Medulla oblongata (tissue), 1 donor: ENCODE measurements around the gene SLC9A3.
"Not testable (repeated sequence)": the region's sequence is repeated elsewhere in the genome, so short reads cannot be mapped to it uniquely, and the experiment has no call there.

Experiments
- DNase-seq: peaks from one replicate; pipeline ENCODE4 v3.0.0-alpha.2; 2015; ENCODE audit errors: extremely low spot score

The SLC9A3 gene

DNA sequence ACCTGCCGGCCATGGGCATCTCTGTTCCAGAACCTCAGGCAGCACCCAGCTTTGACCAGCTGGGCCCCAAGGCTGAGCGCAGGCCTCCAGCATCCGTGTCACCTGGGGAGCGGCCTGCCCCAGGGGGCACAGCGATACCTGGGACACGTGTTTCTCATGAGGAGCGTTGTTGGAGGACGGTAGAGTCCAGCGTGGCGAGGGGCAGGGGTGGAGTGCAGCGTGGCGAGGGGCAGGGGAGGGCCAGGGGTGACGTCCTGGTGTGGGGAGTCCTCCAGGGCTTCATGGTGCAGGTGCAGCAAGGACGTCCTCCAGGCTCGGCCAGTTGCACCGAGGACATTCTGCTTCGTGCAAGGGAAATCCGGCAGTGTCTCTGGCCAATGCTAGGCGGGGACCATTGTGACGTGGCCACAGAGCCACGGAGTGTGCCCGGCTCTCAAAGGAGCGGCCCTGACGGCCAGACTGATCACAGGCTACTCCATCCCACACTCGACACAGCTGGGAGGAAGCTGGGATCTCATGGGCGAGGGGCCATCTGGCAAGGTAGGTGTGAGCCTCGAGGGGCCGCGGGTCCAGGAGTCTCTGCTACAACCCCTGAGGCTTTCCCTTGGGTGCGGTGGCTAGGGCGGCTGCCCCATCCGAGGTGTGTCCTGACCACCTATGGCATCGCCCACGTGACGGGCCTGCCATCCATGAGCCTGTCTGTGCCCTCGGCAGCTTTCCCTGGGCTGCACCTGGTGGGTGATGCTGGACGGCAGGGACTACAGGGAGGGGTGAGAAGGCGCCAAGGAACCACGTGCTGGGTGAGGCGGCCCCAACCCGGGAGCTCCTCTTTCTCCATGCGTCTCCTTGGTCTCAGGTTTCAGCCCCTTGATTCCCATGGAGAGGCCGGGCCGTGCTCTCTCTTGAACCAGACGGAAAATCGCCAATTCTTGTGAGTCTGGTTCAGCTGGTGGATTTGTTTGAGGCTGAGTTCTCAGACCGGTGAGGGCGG lies 33.8 kb downstream of the SLC9A3 start:
- DNase-seq: no peak

DNA sequence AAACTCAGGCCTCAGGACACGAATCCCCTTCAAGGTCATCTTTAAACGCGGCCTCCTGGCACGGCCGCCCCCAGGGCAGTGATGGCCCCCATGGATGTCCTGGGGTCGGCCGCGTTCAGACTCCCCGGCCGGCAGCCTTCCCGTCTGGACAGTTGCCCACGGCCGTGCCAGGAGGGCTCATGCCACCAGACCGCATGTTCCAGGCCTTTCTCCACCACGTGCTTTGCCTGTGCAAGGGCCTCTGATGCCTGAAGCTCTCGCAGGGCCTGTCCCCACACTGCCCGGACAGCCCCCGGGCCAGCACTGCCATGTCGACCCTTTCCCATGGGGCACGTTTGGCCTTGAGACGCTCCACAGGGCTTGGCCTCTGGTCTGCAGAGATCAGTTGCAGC lies 34.6 kb downstream of the SLC9A3 start:
- no peak for DNase-seq

DNA sequence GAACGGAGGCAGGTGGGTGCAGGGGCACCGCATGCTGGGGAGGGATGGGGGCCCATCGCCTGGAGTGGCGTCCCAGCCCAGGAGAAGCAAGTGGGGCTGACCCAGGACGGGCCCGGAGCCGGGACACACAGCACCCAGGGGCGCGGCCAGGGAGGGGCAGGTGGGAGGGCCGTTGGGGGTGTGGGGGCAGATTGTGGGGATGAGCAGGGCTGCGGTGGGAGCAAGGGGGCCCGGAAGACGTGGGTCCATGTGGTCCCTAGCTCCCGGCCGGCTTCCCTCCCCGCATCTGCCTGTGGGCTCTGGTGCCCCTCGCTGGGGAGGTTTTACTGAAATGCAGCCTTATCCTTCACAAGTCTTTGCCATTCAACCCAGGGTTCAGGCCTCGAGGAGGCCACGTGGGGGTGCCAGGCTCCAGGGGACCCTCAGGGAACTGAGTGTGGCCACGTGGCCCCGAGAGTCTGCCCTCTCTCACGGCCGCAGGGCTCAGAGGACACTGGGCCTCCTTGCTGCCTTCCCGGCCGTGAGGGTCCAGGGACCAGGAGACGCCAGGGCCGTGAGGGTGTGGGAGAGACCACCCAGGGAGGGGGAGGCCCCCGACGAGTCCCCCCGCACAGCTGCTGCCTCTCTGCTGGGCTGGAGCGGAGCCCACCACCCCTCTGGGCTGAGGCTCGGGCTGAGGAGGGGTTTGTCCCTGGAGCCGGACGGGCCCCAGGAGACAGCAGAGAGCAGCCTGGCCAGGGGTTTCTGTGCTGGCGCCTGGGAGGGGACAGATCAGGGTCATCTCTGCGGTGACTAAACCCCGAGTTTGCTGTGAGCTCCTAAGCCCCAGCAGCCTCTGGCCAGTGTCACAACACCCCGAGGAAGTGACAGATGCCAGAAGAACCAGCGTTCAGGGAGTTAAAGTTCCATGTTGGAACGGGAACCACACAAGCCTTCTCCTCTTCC lies 35.2 kb downstream of the SLC9A3 start:
- no peak for DNase-seq

DNA sequence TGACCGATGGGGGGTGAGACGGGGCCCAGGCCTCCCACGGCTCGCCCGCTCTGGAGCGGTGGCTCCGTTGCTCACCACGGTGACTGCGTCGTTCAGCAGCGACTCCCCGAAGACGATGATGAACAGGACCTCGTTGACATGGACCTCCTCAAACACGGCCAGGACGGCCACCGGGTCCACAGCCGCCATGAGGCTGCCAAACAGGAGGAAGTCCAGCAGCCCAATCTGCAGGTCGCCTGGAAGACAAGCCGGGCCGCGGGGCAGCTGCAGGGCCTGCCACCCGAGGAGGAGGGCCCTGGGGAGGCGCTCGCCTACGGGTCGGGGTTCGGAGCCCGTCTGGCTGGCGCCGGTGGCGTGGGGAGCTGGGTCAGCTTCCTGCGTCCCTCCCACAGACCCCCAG lies 36.0 kb downstream of the SLC9A3 start:
- DNase-seq: no peak

DNA sequence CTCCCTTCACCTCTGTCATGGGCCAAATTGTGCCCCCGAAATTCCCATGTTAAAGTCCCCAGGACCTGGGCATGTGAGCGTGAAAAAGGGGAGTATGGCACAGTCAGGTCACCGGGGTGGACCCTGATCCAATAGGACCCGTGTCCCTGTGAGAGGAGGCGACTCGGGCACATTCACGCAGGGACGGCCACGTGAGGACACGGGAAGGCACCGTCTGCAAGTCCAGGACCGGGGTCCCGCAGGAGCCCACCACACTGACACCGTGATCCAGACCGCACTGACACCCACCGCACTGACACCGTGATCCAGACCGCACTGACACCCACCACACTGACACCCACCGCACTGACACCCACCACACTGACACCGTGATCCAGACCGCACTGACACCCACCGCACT lies 37.7 kb downstream of the SLC9A3 start:
- not testable (repeated sequence) for DNase-seq

DNA sequence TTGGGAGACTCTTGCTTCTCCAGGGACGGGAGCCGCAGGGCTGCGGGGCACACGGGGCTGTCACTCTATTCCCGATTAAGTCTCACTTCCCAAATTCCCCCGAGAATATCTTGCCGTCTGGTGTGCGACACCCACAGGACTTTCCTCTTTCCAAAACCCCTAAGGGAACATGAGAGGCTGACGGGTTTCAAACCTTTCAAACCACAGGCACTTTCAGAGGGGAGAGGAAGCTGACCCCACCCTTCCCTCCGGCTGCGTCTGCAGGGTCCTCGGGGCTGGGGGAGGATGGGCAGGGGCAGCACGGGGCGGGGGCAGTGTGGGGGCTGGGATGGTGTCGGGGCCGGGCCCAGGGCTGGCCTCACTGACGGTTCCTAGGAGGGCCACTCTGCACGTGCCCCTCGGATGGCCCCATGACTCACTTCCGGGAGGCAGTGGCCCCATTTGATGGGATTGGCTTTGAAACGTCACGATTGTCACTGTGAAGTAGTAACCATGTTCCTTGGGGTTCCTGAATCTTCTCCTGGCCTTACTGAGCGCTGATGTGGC lies 38.2 kb downstream of the SLC9A3 start:
- DNase-seq: no peak

DNA sequence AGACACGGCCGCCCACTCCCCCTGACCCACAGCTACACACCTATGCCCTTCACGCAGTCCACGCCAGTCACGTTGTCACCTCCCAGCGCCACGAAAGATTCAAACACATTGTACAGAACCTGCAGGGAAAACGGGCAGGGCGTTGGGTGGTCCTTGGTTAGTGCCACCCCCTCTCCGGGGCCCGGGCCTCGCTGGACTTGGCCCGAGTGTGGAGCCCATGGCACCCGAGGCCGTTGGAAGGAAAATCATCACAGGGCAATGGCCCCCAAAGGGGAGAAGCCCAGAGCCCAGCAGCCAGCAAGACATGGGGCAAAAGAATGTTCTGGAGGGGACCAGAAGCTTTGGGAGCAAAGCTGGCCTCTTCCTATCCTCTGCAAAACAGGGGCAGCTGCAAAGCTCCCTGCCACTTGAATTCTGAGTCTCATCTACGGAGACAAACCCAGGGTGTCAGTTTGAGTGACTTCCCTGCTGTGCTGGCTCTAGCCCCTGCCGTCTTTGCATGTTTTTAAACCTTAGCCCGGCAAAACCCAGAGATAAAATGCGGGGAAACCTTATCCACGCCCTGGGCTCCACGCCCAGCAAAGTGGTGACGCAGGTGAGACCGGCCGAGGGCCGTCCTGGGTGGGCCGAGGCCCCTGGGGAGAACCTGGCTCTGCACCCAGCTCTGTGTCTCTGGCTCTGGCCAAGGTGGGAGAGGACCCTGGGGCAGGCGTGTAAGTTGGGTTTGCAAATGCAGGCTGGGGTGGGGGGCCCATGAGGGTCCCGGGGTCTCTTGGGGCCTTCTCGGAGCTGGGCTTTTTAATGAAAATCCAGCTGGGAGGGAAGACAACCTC lies 38.9 kb downstream of the SLC9A3 start:
- DNase-seq: no peak

DNA sequence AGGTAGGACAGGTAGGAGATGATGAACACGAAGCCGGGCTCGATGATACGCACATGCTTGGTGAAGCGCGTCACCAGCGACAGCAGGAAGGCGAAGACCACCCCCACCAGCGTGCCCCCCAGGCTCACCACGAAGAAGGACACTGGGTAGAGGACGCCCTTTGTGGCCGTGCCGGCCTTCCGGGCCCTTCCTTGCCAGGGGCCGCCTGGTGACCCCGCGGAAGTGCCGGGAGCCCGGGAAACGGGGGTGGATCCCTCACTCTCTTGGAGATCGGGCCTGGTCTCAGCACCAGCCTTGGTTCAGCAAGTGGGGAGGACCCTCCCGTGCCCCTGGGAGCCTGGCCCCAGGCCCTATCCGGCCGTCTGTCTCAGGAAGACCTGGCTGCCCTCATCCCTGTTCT lies 39.7 kb downstream of the SLC9A3 start:
- no peak for DNase-seq

DNA sequence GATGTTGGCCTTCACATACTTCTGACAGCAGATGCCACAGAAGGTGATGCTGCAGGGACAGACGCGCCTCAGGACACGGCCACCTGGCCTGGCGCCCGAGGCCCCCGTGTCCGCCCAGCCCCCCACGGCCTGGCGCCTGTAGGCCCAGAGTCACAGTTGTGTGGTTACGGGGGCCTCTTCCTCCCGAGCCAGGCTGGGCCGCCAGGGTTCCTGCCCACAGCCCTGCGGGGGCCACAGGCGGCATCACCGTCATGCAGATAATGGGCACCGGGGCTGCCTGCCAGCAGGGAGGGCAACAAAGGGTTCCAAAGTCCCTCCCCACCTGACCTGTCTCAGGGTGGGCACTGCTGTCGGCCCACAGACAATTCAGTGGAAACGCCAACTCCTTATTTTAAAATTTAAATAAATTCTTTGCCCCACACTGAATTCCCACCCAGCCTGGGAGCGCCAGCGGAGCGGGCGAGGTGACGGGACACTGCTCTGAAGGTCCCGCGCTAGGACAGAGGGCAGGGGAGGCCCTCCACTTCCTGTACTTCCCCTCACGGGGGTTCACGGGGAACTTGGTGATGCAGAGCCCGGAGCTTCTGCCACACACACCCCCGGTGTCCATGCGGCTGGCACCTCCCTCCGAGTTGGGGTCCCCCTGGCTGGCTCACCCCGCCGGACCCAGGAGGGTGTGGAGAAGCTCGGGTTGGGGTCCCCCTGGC lies 40.7 kb downstream of the SLC9A3 start:
- DNase-seq: no peak

DNA sequence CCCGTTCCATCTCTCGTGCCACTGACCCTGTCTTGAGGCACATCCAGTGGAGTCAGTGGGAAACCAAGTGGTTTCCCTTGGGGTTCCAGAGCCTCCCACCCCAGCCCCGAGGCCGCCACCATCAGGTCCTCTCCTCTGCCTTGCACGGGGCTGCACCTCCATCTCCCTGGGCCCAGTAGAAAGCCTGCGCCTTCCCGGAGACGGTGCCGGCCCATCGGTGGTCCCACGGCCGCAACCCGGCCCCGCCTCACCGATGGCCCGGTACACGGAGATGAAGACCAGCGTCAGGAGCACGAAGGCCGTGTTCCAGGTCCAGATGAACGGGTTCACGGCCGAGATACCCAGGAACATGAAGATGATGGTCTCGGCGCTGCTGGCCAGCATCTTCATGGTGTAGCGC lies 41.2 kb downstream of the SLC9A3 start:
- no peak for DNase-seq

DNA sequence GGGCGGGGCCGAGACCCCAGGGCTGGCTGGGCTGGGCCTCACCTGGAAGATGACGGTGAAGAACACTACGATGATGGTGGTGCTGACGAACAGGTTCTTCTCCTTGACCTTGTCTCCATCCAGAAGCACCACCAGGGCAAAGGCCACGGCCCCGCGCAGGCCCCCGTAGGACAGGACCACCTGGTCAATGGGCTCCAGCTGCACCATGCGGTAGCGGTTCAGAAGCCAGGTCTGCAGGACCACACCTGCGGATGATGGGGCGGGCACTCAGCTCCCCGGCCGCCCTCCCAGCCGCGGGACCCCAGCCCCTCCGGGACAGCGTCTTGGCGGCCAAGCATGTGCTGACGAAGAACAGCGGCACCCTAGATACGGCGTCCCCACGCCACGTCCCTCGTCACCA lies 41.7 kb downstream of the SLC9A3 start:
- DNase-seq: no peak

DNA sequence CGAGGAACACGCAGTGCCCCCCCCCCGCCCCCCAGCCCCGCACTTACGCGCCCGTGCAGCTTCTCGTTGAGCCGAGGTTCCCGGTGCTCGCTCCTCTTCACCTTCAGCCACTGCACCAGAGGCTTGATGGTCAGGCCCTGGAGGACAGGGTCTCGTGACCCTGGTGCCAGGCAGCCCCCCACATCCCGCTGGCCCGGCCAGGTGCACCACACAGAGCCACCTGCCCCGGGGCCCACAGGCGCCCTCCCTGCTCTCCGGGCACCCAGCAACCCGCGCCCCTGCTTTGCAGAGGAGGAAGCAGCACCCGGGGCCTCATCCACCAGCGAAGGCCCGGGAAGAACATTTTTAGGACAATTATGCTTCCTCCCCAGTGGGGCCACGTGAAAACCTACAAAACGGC lies 42.2 kb downstream of the SLC9A3 start:
- DNase-seq: no peak

DNA sequence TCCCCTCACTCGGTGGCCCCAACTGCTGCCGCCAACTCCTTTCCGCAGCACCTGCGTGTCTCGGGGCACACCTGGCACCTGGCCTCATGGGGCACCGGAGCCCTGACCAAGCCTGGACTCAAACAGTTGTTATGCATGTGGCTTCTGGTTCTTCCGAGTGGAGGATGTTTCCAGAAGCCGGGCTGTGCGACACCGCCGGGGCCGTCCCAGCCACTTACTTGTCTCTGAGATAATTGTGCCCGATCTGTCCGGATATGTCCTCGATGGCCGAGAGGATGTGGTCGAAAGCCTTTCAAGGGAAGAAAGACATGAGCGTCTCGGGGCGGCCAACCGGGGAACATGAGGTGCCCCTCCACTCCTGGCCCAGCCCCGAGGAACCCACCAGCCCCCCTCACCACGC lies 42.9 kb downstream of the SLC9A3 start:
- no peak for DNase-seq

DNA sequence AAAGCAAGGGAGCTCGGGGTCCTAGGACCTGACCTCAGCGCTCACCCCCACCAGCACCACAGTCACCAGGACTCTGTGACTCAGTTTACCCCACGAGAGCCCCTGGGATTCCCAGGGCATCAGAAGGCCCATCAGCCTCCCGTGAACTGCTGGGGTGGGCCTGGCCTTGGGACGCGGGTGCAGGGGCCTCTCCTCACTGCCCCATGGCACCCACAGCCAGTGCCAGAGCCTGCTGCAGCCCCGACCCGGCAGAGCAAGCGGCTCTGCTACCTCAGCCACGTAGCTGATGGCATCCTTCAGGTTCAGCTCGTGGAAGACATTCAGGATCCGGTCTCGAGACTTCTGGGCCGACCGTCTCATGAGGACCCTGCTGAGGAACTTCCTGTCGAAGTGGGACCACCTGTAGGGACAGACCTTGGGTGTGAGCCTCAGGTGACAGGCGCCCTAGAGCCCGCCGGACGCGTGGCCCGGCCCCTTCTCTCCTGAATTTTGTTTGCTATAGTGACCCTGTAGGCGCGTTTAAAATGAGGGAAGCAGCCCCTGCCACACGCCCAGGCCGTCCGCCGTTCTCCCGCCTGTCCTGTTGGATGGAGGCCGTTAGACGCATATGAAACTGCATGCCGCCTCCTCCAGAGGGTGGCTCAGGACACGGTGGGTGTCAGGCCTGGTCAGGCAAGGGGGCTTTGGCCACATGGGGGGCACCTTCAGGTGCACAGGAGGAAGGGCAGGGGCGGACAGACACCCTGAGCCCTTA lies 44.5 kb downstream of the SLC9A3 start:
- no peak for DNase-seq

DNA sequence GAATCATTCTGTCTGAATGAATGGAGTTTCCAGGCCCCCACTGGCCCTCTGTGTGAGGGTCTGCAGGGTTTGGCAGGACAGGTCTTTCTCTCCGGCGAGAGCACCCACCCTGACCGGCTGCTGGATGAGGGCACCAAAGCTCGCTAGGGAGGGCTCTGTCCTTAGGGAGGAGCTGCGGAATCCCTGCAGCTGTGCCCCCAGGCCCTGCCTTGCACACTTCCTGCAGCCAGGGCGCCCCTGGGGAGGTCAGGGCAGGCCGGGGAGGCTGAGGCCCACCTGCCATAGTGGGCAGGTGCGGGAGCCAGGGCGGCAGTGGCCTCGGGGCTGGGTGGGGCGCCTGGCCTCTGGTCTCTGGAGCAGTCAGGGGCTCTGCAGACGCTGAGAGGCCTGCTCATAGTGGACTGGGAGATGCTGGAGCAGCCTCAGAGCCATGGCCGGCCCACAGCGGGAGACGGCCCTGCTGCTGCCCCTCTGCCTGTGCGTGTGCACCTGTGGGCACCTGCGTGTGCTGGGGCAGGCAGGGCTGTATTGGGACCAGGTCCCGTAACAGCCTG lies 45.2 kb downstream of the SLC9A3 start:
- DNase-seq: no peak

DNA sequence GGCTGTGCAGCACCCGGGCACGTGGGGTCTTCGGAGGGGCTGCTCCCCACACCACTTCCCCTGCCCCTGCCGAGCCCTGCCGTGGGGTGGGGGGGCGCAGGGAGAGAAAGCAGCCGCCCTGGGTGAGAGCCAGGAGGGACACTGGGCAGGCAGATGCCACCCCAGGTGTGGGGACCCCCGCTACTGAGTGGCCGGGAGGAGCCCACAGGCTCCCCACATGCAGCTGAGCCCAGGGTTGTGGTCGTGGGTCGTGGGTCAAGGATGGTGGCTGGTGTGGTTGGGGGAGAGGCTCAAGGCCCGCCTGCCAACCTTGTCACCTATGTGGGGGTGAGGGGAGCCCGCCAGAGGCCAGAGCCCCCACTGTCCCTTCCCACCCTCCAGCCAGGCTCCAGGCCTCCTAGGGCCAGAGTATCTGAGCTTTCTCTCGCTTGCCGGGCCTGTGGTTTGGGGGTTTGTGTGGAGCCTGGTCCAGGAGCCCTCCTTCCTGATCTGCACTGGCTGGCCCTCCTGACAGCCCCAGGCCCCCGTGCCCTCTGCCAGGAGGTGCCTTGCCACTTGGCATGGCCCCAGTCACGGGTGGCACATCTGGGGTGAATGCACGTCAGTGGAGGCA lies 45.8 kb downstream of the SLC9A3 start:
- DNase-seq: no peak

DNA sequence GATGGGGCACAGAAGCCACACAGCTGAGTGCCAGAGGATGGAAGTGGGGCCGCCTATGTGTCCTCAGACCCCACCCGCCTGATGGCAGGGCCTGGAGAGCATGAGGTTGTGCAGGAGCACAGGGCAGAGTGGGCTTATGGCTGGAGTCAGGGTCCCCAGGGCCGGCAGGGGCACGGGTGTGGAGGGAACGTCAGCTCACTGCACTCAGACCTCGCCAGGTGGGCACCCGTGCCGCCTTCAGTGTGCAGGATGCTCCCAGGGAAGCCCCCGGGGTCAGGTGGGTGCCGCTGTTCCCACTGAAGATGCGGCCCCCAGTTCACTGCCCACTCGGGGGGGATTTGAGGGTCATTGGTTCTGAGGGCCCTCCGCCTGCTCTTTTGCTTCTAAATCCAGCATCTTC lies 46.4 kb downstream of the SLC9A3 start:
- DNase-seq: no peak

DNA sequence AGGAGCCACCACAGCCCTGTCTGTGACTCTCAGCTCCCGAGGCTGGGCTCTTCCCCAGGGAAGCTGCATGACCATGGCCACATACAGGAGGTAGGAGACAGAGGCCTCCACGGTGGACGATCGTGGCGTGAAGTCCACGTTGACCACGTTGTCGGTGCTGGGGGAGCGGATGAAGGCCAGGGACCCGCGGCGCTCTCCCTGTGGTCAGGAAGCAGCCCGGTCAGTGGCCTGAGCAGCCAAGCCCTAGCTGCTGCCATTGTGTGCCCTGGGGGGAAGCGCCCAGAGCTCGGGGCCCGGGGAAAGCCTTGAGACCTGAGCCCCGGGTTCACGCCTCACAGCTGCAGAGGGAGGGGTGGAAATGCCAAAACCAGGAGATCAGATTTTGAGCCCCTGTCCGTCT lies 47.0 kb downstream of the SLC9A3 start:
- DNase-seq: no peak

DNA sequence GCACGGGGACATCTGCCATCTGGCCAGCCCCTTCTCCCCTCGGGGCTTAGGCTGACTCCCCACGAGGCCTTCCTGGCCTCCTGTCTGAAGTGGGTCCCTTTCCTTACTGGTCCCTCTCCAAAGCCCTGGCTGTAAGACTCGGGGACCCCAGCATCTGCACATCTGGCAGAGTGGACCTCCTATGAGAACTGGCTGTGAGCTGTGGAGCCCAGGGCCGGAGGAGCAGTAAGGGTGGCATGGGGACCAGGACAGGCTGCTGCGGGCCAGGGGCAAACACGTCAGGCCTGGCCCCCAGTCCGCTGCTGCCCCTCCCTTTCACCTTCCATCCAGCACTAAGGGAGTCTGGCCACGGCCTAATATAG lies 47.5 kb downstream of the SLC9A3 start:
- DNase-seq: no peak
